Measurements from ENCODE around the gene GYPC. TPM values are rescaled to one million over a fixed set of nuclear protein-coding genes. Genes with fewer than 3 reads are reported as not detected.
"Not testable (repeated sequence)": the region's sequence is repeated elsewhere in the genome, so short reads cannot be mapped to it uniquely, and the experiment has no call there.

Gene GYPC
- total RNA-seq, 1 donor from 2014 or later = 30.1 TPM

DNA sequence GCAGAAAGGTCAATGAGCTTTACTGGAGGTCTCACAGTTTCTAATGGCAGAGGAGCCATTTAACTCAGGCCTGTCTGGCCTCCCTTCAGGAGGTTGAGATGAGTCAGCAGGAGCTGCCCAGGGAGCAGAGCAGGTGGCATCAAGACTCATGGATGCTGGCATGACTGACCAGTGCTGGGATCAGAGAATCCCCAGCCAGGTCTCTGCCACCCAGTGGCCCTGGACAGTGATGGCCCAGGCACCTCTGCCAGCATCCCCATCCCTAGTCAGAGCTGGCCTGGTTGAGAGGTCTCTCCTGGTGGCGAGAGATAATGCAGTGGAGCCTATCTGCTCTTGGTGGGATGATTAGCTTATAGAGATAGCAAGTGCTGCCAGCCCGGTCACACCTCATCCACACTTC is 43.1 kb downstream of the GYPC start:
- no peak for DNase-seq (ENCODE audit: low spot score)

DNA sequence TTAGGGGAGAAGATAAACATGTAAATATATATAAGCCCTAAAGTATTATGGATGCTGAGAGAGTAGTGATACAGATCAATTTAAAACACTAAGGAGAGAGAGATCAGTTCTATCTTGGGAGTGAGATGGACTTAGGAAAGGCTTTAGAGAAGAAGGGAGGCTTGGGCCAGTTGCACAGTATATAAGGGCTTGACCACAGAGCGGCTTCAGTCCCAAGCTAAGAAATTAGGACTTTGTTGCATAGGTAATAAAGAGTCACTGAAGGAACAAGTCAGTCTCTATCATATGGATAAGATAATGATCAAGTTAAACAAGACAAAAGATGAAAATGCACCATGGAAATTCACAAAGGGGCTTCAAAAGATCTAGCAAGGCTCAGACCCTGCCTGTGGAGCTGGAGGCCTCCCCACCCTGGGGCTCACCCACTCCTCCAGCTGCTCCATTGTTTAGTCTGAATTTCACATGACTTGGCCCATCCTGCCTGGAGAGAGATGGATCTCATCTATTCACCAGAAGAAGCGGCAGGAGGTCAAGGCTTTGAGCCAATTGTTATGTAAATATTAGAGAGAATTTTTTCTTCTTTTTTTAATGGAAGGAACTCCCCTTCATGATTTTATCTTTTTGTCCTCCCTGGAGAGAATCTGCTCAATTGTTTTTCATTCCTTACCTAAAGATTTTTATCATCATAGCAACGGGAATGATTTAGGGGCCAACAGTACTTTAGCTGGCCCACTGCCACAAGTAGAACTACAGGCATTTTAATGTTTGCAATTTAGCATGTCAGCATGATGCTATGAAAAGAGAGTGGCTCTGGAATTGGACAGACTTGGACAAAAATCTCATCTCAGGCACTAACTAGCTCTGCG is 44.0 kb downstream of the GYPC start:
- DNase-seq (ENCODE audit: low spot score) = no peak

DNA sequence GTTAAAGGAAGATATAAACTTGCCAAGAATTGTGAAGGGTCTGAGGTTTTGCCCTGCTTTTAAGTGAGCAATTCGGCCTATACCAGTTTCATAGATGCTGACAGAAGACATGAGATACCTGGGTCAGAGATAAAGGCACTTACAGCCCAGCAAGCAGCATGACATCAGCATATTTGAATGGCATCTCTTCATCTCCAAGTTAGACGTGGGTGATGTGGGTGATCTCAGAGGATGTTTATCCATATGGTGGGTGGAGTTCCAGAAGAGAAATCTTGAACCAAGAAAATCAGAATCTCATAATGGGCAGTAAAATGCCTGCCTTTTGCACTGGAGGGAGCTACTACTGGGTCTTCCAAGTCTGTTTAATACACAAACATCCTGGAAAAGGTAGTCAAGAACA is 44.7 kb downstream of the GYPC start:
- no peak for DNase-seq (ENCODE audit: low spot score)

DNA sequence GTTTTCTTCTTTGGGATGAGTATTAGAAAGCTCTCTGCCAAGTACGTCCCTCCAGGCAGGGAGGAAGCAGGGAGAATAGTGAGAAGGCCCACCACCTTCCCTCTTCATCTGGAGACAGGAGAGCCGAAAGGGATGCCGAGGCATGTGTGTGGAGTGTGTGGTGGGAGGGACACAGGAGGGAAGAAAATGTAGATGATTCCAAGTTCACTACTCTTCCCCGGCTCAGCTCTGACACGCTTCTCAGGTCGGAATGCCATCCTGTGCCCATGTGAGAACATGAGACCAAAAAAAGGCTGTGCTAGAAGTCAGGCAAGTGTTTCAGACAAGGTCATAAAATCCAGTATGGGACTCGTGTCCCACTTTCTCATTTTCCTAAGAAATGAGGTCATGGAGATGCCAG is 47.4 kb downstream of the GYPC start:
- DNase-seq (ENCODE audit: low spot score) = peak; percentile 35

DNA sequence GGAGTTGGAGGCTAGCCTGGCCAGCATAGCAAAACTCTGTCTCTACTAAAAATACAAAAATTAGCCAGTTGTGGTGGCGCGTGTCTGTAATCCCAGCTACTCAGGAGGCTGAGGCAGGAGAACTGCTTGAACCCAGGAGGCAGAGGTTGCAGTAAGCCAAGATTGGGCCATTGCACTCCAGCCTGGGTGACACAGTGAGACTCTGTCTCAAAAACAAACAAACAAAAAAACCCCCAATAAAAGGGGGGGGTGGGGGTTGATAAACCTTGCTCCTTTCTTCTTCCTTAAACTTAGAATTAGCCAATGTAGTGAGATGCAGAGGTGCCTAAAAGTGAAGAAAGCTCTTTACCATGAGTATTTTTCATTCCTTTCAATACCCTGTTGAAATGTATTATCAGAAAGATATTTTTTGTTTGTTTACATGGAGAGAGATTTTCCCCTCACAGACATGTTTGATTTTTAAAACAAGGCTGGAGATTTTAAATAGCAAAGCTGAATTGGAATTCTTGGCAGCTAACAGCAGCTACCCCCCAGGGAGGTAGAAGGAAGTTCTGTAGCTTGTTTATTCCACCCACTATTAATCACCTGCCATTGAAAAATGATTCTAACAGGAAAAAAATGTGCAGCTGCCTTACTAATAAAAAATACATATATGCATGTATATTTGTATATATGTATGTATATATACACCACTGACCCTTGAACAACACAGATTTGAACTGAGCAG is 48.6 kb downstream of the GYPC start:
- DNase-seq (ENCODE audit: low spot score) = no peak

DNA sequence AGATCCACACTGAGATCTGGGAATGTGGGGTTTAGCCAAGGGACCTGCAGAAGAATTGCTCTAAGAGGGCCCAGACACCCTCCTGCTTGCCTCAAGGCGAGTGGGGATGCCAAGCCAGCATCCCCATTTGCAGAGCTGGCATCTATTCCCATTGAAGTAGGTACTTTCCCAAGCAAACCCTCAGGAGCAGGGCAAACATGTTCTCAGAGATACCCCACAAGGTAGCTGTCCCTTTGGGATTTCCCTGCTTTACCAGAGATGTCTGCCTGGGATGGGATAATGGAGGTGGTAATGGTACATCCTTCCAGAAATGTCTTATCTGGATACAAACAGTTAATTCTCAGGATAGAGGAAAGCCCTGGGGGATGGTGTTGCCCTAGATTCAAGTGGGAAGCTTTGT is 51.2 kb downstream of the GYPC start:
- DNase-seq (ENCODE audit: low spot score) = no peak

DNA sequence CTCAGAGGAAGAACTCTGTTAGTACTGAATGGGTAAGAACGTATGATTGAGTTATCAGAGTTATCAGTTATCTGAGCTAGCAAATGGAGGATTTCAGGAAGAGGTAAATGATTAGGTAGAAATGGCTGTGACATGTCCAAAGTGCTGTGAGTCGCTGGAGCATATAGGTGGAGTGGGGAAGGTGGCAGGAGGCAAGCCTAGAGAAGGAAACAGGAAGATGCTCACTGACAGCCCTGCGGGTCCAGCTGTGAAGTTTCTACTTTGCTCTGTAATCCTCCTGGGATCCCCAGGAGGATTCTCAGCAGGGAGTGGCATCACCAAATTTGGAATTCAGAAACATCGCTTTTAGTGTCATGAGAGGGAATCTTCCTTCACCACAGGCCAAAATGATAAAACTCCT is 52.0 kb downstream of the GYPC start:
- peak; percentile 8 for DNase-seq (ENCODE audit: low spot score)

DNA sequence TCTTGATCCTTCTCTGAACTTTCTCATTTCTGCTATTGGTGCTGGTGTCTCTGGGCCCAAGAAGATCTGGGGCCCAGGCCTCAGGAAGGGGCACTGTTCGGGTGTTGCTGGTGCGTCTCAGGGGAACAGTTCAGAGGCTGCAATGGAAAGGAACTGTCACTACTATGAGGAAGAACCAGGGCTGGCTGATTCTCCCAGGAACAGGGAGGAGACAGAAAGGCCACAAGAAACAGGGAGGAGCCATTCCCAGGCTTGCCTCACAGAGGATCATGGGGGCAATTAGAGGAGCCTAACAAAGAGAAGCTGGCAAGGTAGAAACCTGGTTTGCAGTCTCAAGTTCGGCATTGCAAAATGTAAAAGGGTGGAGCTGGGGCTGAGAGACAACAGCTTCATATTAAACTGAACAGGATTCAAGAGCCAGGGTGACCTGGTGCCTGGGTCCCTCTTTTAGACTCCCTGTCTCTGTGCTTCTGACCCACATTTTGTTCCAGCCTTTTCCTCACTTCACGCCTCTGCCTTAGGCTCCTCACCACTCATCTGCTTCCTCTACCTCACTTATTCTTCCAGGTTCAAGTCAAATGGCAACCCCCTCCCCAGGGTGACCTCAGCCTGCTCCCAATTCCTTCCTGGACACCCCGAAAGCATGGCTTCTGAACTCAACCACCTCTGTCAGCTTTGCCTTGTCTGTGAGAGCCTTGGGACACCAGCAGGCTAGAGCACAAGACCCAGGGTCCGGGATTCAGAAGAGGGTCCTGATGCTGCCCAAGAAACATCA is 58.4 kb downstream of the GYPC start:
- DNase-seq (ENCODE audit: low spot score) = peak; percentile 29

DNA sequence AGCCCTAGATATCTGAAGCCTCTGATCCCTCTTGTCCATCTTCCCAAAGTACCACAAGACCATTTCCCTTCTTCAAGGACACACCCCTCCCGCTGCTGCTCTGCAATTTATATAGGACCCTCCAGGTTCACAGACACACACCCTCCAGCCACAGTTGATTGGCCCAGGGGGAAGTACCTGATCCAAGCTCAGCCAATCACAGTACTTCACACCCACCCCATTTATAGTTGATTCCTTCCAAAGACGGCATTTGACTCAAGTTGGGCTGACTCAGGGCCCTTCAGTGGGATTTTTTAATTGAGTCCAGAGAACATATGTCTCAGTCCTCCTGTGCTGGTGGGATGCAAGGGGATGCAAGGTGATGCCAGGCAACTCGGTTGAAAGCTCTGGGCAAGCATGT is 59.2 kb downstream of the GYPC start:
- no peak for DNase-seq (ENCODE audit: low spot score)

DNA sequence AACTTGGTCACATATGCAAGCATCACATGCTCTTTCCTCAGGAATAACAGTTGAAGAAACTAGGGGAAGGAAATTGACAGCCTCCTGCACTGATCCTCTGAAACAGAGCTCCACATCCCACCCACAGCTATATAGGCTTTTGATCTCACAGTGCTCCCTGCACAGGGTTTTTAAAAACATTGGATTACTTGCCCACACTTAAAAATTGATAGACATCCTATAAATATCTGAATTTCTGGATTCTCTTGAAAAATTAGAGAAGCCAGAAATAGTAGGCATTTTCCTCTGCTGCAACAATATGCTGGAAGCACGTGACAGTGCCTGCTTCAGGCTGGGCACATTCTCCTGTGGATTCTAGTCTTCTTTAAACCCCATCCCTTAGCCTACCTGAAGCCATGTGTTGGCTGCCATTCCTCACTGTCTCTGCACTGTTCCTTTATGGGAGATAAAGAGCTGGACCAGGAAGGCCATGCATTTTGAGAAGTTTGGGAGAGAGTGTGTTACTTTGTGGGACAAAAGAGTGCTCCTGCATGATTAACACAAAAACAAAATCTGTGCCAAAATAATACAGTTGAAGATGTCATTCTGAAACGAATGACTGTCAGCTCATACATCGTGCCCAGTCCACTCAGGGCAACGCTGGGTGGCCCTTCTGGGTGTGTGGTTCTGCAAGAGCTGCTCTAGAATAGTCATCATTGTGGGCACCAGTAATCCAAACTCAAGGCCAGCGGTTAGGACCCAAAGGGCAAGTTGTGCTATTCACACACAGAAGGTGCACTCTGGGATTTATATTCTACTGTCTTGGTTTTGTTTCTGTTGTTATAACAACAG is 59.8 kb downstream of the GYPC start:
- DNase-seq (ENCODE audit: low spot score) = no peak

DNA sequence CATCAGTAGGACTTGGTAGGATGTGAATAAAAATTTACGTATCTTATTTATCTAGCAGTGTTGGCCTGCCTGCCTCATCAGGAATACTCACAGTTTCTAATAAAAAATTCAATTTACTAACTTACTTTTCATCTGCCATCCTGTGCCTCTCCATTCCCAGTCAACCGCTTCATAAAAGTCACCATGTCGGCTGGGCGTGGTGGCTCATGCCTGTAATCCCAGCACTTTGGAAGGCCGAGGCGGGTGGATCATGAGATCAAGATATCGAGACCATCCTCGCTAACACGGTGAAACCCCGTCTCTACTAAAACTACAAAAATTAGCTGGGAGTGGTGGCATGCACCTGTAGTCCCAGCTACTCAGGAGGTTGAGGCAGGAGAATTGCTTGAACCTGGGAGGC is 61.3 kb downstream of the GYPC start:
- DNase-seq (ENCODE audit: low spot score) = not testable (repeated sequence)

DNA sequence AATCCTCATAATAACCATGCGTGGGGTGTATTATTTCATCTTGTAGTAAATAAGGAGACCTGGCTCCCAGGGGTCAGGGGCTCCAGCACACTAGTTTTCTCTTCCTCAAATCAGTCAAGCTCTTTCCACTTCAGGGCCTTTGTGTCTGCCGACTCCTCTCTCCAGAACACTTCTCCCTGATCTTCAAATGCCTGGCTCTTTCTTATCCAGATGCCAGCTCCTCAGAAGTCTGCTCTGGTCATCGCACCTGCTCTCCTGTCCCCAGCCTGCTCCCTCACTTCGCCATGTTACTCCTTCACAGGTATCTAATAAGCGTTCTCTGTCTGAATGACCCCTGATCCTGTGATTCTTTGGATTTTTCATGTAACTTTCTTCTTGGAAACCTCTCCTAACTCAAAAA is 62.0 kb downstream of the GYPC start:
- no peak for DNase-seq (ENCODE audit: low spot score)

DNA sequence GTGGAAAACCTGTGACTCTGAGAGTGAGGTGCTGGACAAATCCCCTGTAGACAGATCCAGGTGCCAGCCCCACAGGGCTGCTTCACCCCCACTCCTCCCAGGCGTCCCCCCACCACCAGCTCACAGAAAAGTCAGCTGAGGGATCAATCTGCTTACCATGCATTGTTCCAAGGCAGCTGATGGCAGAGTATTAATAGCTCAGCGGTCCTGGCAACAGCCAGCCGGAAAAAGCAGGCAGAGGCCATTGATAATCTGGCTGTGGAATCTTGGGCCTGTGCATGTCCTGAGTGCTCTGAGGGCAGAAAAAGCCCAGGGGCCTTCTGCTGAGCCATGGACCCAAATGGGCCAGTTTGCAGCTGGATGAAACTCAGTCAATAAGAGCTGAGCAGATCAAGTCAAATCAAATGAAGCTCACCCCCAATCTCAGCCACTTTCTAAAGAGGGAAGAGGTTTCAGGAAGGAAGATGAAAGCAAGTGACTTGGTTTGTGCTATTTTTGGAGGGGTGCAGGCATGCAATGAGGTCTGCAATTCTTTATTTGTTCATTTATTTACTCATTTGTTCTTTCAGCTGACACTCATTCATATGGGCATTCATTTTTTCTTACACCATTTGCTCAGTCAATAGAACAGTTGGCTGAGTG is 63.4 kb downstream of the GYPC start:
- no peak for DNase-seq (ENCODE audit: low spot score)

DNA sequence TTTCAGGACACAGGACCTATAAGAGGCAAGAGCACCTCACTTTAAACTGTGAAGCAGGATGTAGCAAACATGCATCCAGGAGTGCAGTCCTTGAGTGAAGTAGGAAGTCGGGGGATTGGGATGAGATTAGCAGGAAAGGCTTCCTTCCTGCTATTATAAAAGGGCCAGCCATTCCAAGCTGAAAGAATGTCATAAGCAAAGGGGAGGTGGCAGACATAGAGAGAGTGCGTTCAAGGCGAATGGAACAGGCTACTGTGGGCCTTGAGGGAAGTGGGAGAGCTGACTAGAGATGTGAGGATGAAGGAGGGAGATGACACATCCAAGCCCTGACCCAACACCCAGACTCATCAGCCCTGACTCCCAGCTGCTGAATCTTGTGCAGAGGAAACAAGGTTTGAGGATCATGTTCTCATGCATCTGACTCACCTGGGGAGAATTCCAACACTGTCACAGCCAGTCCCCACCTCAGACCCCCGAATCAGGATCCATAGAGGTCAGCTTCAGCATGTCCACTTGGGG is 63.9 kb downstream of the GYPC start:
- no peak for DNase-seq (ENCODE audit: low spot score)

DNA sequence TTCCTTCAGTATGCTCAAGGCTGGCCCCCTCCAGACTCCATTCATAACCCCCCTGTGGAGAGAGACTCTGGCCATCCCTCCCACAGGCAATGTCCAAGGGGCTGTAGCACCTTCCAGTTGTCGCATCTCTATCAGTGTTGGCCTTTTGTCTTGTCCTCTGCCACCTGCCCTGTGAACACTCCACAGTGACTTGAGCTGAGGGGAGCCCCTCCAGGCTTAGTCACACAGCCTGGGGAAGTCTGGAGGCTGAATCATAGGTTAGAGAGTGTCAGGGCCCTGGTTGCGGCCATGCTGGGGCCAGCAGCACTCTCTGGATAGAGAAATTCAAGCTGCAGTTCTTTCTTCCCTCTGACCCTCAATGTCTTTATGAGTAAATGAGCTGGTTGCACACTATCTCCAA is 64.7 kb downstream of the GYPC start:
- DNase-seq (ENCODE audit: low spot score) = no peak

DNA sequence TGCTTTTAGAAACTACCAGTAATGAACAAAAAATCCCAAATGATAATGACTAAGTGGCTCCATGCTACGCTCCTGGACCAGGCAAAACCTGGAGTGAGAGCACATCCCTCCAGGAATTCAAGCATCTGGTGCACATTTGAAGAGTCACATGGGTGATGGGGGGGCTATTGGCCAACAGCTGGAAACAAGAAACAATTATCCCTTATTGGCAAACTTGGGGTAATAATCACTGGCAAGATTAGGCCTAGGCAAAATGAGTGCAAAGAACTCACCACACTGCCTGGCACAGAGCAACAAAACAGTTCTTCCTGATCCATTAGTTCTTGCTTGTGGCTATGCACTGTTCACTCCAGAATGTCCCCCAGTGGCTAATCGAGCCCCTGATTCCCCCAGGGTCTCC is 66.1 kb downstream of the GYPC start:
- no peak for DNase-seq (ENCODE audit: low spot score)

DNA sequence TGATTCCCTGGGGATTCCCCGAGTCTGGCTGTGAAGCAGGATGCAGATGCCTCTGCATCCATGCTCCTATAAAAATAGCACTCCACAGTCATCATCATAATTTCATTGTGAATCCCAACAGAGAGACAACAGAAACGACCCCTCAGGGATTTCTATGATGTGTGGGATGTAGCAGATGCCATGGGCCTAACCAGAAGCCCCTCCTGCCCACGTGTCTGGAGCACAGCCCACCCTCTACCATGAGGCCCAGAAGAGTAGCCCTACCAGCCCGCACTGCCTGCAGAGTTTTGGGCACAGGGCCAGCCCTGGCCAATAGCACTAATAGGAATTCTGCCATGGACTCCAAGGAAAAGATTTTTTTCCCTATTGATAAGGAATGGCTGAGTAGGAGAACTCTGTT is 66.6 kb downstream of the GYPC start:
- no peak for DNase-seq (ENCODE audit: low spot score)

DNA sequence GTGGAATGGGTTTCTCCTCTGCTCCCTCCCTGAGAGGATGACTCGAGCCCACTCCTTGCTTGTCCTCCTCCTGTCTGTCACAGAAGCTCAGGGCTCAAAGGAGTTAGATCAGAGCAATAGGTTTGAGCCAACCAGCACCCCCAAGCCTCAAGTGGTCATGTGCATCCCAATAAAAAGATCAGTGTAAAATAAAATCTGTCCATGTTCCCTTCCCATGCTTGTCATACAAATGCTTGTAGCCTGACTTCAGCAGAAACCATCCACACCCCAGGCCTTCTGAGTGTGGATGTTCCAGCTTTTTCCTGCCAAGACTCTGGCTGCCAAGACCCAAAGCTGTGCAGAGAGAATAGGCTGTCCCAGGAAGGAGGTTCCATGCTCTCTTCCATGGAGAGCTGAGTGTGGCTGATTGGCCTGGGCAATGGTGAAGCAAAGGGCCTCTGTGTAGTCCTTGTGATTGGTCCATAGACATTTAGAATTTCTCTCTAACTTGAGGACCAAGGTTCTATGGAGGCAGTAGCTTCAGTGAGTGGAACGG is 67.4 kb downstream of the GYPC start:
- no peak for DNase-seq (ENCODE audit: low spot score)

DNA sequence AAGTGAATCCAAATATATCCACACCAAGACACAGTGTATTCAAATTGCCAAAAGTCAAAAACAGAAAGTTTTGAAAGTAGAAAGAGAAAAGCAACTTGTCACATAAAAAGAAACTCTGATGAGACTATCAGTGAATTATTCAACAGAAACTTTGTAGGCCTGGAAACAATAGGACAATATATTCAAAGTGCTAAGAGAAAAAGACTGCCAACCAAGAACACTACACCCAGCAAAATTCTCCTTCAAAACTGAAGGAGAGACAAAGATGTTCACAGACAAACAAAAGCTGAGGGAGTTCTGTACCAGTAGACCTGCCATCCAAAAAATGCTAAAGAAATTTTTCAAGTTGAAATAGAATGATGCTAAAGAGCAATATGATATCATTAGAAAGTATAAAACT is 69.6 kb downstream of the GYPC start:
- DNase-seq (ENCODE audit: low spot score) = no peak

DNA sequence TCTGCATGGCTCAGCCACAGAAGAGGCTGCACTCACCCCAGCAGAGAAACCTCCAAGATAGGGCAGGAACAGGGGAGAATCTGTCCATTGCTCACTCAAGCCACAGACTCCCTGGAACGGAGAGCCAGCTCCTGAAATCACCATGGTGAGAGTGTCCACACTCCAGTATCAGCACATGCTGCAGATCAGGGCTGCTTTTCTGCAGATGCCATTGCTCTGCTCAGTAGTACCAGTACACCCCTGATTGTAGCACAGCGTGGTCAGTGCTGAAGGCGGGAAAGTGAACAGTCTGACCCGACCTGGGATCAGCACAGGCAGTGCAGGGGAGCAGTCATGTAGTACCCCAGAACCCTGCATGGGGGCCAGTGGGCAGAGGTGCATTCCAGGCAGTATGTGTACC is 73.9 kb downstream of the GYPC start:
- DNase-seq (ENCODE audit: low spot score) = no peak

DNA sequence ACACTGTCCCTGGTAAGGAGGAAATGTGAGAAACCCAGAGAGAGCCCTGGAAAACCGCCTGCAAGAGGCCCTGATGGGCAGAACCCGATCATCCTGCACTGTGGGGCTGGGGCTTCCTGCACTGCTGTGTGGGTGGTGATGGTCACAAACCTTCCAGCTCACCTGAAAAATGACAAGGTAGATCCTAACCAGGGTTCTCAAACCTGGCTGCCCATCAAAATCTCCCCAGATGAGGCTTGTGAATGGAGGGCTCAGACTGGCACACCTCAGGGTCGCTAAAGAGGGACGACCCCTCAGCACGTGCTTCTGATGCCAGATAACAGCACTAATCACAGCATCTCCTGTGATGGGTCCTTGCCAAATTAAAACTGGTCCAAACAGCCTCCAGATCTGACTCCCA is 74.7 kb downstream of the GYPC start:
- DNase-seq (ENCODE audit: low spot score) = no peak

All from ureter (tissue), 1 donor.